Measurements from ENCODE around the gene NDUFA8. TPM values are rescaled to one million over a fixed set of nuclear protein-coding genes. Genes with fewer than 3 reads are reported as not detected.

NDUFA8 gene
- total RNA-seq, 1 experiment from 2014 or later = 60.7 TPM

GRCh38 chr9:122112238-122112637 is 47.3 kb downstream of the NDUFA8 start:
- H2BK20ac ChIP-seq (ENCODE audit: low read depth, low read length, poor library complexity, severe bottlenecking) = no peak overlapping the region
- TF ChIP-seq, protein P1, sequence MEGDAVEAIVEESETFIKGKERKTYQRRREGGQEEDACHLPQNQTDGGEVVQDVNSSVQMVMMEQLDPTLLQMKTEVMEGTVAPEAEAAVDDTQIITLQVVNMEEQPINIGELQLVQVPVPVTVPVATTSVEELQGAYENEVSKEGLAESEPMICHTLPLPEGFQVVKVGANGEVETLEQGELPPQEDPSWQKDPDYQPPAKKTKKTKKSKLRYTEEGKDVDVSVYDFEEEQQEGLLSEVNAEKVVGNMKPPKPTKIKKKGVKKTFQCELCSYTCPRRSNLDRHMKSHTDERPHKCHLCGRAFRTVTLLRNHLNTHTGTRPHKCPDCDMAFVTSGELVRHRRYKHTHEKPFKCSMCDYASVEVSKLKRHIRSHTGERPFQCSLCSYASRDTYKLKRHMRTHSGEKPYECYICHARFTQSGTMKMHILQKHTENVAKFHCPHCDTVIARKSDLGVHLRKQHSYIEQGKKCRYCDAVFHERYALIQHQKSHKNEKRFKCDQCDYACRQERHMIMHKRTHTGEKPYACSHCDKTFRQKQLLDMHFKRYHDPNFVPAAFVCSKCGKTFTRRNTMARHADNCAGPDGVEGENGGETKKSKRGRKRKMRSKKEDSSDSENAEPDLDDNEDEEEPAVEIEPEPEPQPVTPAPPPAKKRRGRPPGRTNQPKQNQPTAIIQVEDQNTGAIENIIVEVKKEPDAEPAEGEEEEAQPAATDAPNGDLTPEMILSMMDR (conservative IDR thresholded peaks at IDR 0.05) = no peak
- H3K27me3 ChIP-seq (ENCODE audit: insufficient read depth, low read length) = no peaks in the 10 kb centered on the region
- no peak overlapping the region for H4K91ac ChIP-seq (ENCODE audit: insufficient read length, low read depth, low read length)
- H2BK15ac ChIP-seq (ENCODE audit: low read depth, low read length) = no peak overlapping the region
- no peak overlapping the region for H4K8ac ChIP-seq (replicated peaks; ENCODE audit: insufficient read length, low read depth, low read length)
- H3K79me2 ChIP-seq (ENCODE audit: insufficient read depth, low read length) = no peaks in the 10 kb centered on the region
- Mint-ChIP-seq H3K36me3 (ENCODE audit: insufficient read depth in 1 of 3, low read depth in 3 of 3) (no peaks in the 10 kb centered on the region), H3K9me3 (no peaks in the 10 kb centered on the region), H3K4me1 (peaks cover 42 to 64% of the 10 kb centered on the region in 2 experiments), H3K27ac (peak overlapping the region in 1 of 3 experiments; percentile 64; a peak in 1 of 7 replicates), H3K27me3 (ENCODE audit: low read depth) (peaks cover 2% of the 10 kb centered on the region), H3K4me3 (no peak overlapping the region)
- H3K4me2 ChIP-seq (ENCODE audit: insufficient read depth, insufficient read length, low read length) = no peak overlapping the region
- no peak overlapping the region for H3K23ac ChIP-seq (ENCODE audit: insufficient read length, low read depth, low read length)
- H2BK5ac ChIP-seq (ENCODE audit: insufficient read length, low read length) = no peak overlapping the region
- no peaks in the 10 kb centered on the region for H3K23me2 ChIP-seq (ENCODE audit: insufficient read length, low read depth, low read length, poor library complexity, severe bottlenecking)
- no peaks in the 10 kb centered on the region for H3K9me3 ChIP-seq (ENCODE audit: control insufficient read depth, low read depth, low read length)
- H3K14ac ChIP-seq (ENCODE audit: insufficient read depth, low read length) = no peak overlapping the region
- H4K20me1 ChIP-seq (ENCODE audit: control insufficient read depth, insufficient read depth, insufficient read length) = no peaks in the 10 kb centered on the region
- H2BK120ac ChIP-seq (ENCODE audit: low read depth, low read length, poor library complexity, severe bottlenecking) = no peak overlapping the region
- H4K5ac ChIP-seq (ENCODE audit: insufficient read length, low read depth, low read length) = no peak overlapping the region
- no peak overlapping the region for H2AFZ ChIP-seq (ENCODE audit: low read length)
- WGBS (ENCODE audit: extremely low coverage, insufficient read length, low lambda C conversion rate) = no CpG with 5 or more reads among the region's 6 CpGs
- no peak overlapping the region for H3K4ac ChIP-seq (ENCODE audit: low read depth, low read length)
- no peak overlapping the region for H3K56ac ChIP-seq (ENCODE audit: insufficient read length, low read depth, low read length)
- H3K79me1 ChIP-seq (ENCODE audit: insufficient read depth, low read depth, low read length, poor library complexity, severe bottlenecking) = no peaks in the 10 kb centered on the region
- no peak overlapping the region for H3K27ac ChIP-seq (ENCODE audit: insufficient read length, low read depth, low read length)
- no peak overlapping the region for H2AK5ac ChIP-seq (ENCODE audit: insufficient read length, low read length)
- peaks cover 5% of the 10 kb centered on the region; the same call in 1 of the 2 replicates for H3K4me1 ChIP-seq (ENCODE audit: insufficient read depth, low read length)
- no peak for DNase-seq
- H3K18ac ChIP-seq (ENCODE audit: insufficient read length, low read depth, low read length) = no peak overlapping the region
- H3T11ph ChIP-seq (ENCODE audit: low read length) = no peak overlapping the region
- no peak overlapping the region for H2BK12ac ChIP-seq (ENCODE audit: insufficient read length, low read depth, low read length)
- no peak overlapping the region for H3K9ac ChIP-seq (ENCODE audit: extremely low read depth, insufficient read length, low read length)

All from H9 (cell line).